Endothelial cell of umbilical vein (primary cell): ENCODE results near the gene WRNIP1. TPM values are rescaled to one million over a fixed set of nuclear protein-coding genes. Genes with fewer than 3 reads are reported as not detected.

Experiments
- BruUV-seq: library from RNA; stranded (reverse); fragments of 400-500 nt; replicated peaks from 2 replicates; lab custom pipeline; 2021; lab: Mats Ljungman, UMichigan
- CTCF ChIA-PET: fragments of 300-600, 350-600 bp; sonication (Branson Sonifier 250); formaldehyde crosslinking; loops from one replicate; lab custom pipeline; 2021; ENCODE audit warnings: antibody characterized with exemption, inconsistent platforms; lab: Charles Lee
- POLR2A ChIA-PET: fragments of 300-600, 350-600 bp; sonication (Branson Sonifier 250); formaldehyde crosslinking; loops from one replicate; lab custom pipeline; 2021; ENCODE audit warnings: antibody characterized with exemption, inconsistent platforms; lab: Charles Lee
- DNase-seq: peaks from one replicate; pipeline ENCODE4 v3.0.0-alpha.2; 2011; ENCODE audit warnings: low read depth, low spot score
- FAIRE-seq: peaks from 2 replicates; lab custom pipeline; 2011; peaks lifted over from hg19 to GRCh38; lab: Jason Lieb, UNC
- H2AFZ ChIP-seq: 2 replicates; pipeline ENCODE4 v1.6.0; 2012; ENCODE audit warnings: low read depth, low read length, control low read depth, inconsistent platforms
- H3K27ac ChIP-seq: 2 replicates; pipeline ENCODE4 v1.5.1; 2011; ENCODE audit warnings: low read depth, mild to moderate bottlenecking, control low read depth, low read length, moderate library complexity; ENCODE audit not compliant: insufficient read depth
- H3K27me3 ChIP-seq, 2 experiments: 2 replicates each; pipeline versions ENCODE4 v1.6.0 to v1.6.1; 2011; ENCODE audit warnings: low read length in 2 of 2, mixed read lengths in 1 of 2; ENCODE audit not compliant: control insufficient read depth in 2 of 2, insufficient read depth in 2 of 2
- H3K36me3 ChIP-seq, 2 experiments: 2 replicates in 1 of 2; 3 replicates in 1 of 2; pipeline ENCODE4 v1.5.1; 2011; ENCODE audit warnings: low read length in 2 of 2, mild to moderate bottlenecking in 1 of 2, moderate library complexity in 1 of 2; ENCODE audit not compliant: control insufficient read depth in 2 of 2, insufficient read depth in 2 of 2; ENCODE audit errors: extremely low read depth in 1 of 2
- H3K4me1 ChIP-seq: 3 replicates; pipeline ENCODE4 v1.5.1; 2011; ENCODE audit warnings: mild to moderate bottlenecking, low read length; ENCODE audit not compliant: control insufficient read depth, insufficient read depth; ENCODE audit errors: extremely low read depth
- H3K4me2 ChIP-seq: 2 replicates; pipeline ENCODE4 v1.6.1; 2011; ENCODE audit warnings: low read length, control low read depth, mixed read lengths; ENCODE audit not compliant: insufficient read depth
- H3K4me3 ChIP-seq, 3 experiments: fragments of 200-600 bp in 1 of 3; sonication (generic), shearing (Covaris generic) in 1 of 3; replicated peaks in 1 of 3; 2 replicates each; pipeline ENCODE4 v1.5.1; 2011 to 2016; ENCODE audit warnings: control low read depth in 3 of 3, low read length in 3 of 3, mild to moderate bottlenecking in 2 of 3, inconsistent platforms in 1 of 3, low read depth in 1 of 3, moderate library complexity in 1 of 3; ENCODE audit not compliant: insufficient read depth in 1 of 3
- H3K79me2 ChIP-seq: 2 replicates; pipeline ENCODE4 v1.6.0; 2012; ENCODE audit warnings: low read length, inconsistent platforms; ENCODE audit not compliant: control insufficient read depth, insufficient read depth
- H3K9ac ChIP-seq: replicated peaks from 2 replicates; pipeline ENCODE3; 2011; ENCODE audit warnings: low read length, control low read depth; ENCODE audit not compliant: insufficient read depth; ENCODE audit errors: extremely low read depth
- H3K9me1 ChIP-seq: replicated peaks from 3 replicates; pipeline ENCODE4 v1.6.0; 2011; ENCODE audit warnings: mild to moderate bottlenecking, low read length; ENCODE audit not compliant: control insufficient read depth, insufficient read depth; ENCODE audit errors: extremely low read depth
- H3K9me3 ChIP-seq: replicated peaks from 2 replicates; pipeline ENCODE4 v1.5.1; 2012; ENCODE audit warnings: low read length, inconsistent platforms; ENCODE audit not compliant: control insufficient read depth, insufficient read depth
- H4K20me1 ChIP-seq: replicated peaks from 2 replicates; pipeline ENCODE3; 2011; ENCODE audit warnings: mild to moderate bottlenecking, low read length; ENCODE audit not compliant: control insufficient read depth, insufficient read depth; ENCODE audit errors: extremely low read depth
- EZH2 ChIP-seq: IDR thresholded peaks from 2 replicates; pipeline ENCODE4 v1.6.1; 2012; ENCODE audit warnings: borderline replicate concordance, low read depth, mild to moderate bottlenecking, moderate library complexity, low read length, inconsistent platforms; ENCODE audit not compliant: severe bottlenecking
- FOS ChIP-seq: IDR thresholded peaks from 2 replicates; pipeline ENCODE4 v1.6.1; 2011; ENCODE audit warnings: mild to moderate bottlenecking, low read length, moderate library complexity, borderline replicate concordance; ENCODE audit not compliant: insufficient read depth
- GATA2 ChIP-seq: IDR thresholded peaks from 2 replicates; pipeline ENCODE4 v1.7.0; 2011; ENCODE audit warnings: low read depth, mild to moderate bottlenecking, moderate library complexity, mixed read lengths, low read length; ENCODE audit not compliant: insufficient read length, insufficient read depth
- JUN ChIP-seq: IDR thresholded peaks from 2 replicates; pipeline ENCODE4 v1.6.1; 2011; ENCODE audit warnings: borderline replicate concordance, low read depth; ENCODE audit not compliant: insufficient read length, insufficient read depth
- MYC ChIP-seq: IDR thresholded peaks from one replicate; pipeline ENCODE4 v1.6.1; 2011; ENCODE audit warnings: mild to moderate bottlenecking, low read depth, low read length
- POLR2A ChIP-seq: IDR thresholded peaks from 2 replicates; pipeline ENCODE4 v1.6.1; 2012; ENCODE audit warnings: low read depth, mild to moderate bottlenecking, control low read depth, low read length
- POLR2AphosphoS5 ChIP-seq: IDR thresholded peaks from 2 replicates; pipeline ENCODE4 v1.6.1; 2012; ENCODE audit warnings: low read depth, mild to moderate bottlenecking, control low read depth, low read length, moderate library complexity; ENCODE audit not compliant: insufficient read depth
- dilution Hi-C: fragments of 300-500 bp; cut with MboI; formaldehyde crosslinking; loops from one replicate; pipeline ENCODE4 v1.15.0; 2019; ENCODE audit warnings: low sequenced_read_pairs; ENCODE audit not compliant: extremely low pct_ligation_motif_present
- intact Hi-C: fragments of 100-400 bp; cut with micrococcal nuclease; formaldehyde crosslinking; loops from one replicate; pipeline ENCODE4 v1.10.0; 2022
- polyA plus RNA-seq, 4 experiments: library from polyadenylated mRNA; depleted of rRNA in 3 of 4; stranded (reverse) in 3 of 4; unstranded in 1 of 4; fragments of >200 nt; gene quantifications; 2 replicates each; pipeline versions ENCODE4 v1.2.1 to v1.2.3, GENCODE V29; 2011 to 2012; ENCODE audit warnings: missing spikeins in 1 of 4
- total RNA-seq: library from RNA; stranded (reverse); gene quantifications from 2 replicates; pipeline ENCODE4 v1.2.3, GENCODE V29; 2021
- TF ChIP-seq, protein P1 (sequence below), 2 donors: IDR thresholded peaks; 1 replicate in 1 of 2; 2 replicates in 1 of 2; pipeline ENCODE4 v1.5.1; 2011; ENCODE audit warnings: low read length in 2 of 2, mild to moderate bottlenecking in 2 of 2, moderate library complexity in 2 of 2, control low read depth in 1 of 2, inconsistent platforms in 1 of 2, low read depth in 1 of 2; ENCODE audit not compliant: insufficient read depth in 1 of 2; ENCODE audit errors: extremely low read depth in 1 of 2
- TF ChIP-seq, protein P2 (sequence below): IDR thresholded peaks from 2 replicates; pipeline ENCODE4 v1.6.1; 2011; ENCODE audit not compliant: insufficient read depth, insufficient read length

Gene WRNIP1
- total and polyA plus RNA-seq, 2 donors (not counting 3 experiments of a cell fraction or from before 2014, with no cell fraction given): 50.1 to 68.9 TPM

DNA sequence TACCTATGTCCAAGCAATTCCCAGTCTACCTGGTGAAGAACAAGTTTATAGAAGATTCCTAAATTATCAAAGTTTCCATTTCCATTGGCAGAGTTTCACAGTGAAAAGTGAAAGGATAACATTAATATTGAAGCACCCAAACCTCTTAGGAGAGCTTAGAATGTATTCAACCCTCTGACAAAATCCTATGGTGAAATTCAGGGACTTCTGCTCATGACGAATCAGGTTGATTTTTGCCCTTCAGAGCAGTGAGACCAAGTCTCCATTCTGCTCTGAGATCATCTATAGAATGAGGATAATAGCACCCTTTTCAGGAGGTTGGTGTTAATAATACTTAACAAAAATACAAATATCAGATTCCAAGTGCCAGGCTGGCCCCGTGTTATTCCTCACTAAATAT lies 60.9 kb downstream of the WRNIP1 start:
- H3K9ac ChIP-seq: no peak overlapping the region
- no peak overlapping the region for H3K4me2 ChIP-seq
- DNase-seq: no peak
- H2AFZ ChIP-seq: no peak overlapping the region
- no peaks in the 10 kb centered on the region for H4K20me1 ChIP-seq
- H3K36me3 ChIP-seq: no peaks in the 10 kb centered on the region
- H3K4me1 ChIP-seq: peaks cover 19% of the 10 kb centered on the region
- no peak overlapping the region for H3K27ac ChIP-seq
- H3K9me3 ChIP-seq: no peaks in the 10 kb centered on the region
- POLR2A ChIA-PET: no interaction called here
- CTCF ChIA-PET: interaction anchor here (1.0 to 1.4 kb wide), 2 partner anchors 9 to 15 kb away, joined by 3 to 9 read pairs; partner anchors contain the start of gene SERPINB1
- BruUV-seq: no TSS peak
- no peak overlapping the region for H3K4me3 ChIP-seq
- FAIRE-seq: no peak
- dilution Hi-C loops: no loop called here
- H3K9me1 ChIP-seq: no peaks in the 10 kb centered on the region
- intact Hi-C loops: no loop called here
- H3K27me3 ChIP-seq: no peaks in the 10 kb centered on the region
- H3K79me2 ChIP-seq: no peaks in the 10 kb centered on the region
- TF ChIP-seq MYC (no peak), POLR2AphosphoS5 (no peak), FOS (no peak)
- TF ChIP-seq, protein P1, sequence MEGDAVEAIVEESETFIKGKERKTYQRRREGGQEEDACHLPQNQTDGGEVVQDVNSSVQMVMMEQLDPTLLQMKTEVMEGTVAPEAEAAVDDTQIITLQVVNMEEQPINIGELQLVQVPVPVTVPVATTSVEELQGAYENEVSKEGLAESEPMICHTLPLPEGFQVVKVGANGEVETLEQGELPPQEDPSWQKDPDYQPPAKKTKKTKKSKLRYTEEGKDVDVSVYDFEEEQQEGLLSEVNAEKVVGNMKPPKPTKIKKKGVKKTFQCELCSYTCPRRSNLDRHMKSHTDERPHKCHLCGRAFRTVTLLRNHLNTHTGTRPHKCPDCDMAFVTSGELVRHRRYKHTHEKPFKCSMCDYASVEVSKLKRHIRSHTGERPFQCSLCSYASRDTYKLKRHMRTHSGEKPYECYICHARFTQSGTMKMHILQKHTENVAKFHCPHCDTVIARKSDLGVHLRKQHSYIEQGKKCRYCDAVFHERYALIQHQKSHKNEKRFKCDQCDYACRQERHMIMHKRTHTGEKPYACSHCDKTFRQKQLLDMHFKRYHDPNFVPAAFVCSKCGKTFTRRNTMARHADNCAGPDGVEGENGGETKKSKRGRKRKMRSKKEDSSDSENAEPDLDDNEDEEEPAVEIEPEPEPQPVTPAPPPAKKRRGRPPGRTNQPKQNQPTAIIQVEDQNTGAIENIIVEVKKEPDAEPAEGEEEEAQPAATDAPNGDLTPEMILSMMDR (IDR thresholded peaks at IDR 0.05; ENCODE audit: extremely low read depth in 1 of 2, insufficient read depth in 1 of 2, low read depth in 1 of 2, low read length in 2 of 2): no peak
- TF ChIP-seq, protein P2, sequence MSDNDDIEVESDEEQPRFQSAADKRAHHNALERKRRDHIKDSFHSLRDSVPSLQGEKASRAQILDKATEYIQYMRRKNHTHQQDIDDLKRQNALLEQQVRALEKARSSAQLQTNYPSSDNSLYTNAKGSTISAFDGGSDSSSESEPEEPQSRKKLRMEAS: no peak

DNA sequence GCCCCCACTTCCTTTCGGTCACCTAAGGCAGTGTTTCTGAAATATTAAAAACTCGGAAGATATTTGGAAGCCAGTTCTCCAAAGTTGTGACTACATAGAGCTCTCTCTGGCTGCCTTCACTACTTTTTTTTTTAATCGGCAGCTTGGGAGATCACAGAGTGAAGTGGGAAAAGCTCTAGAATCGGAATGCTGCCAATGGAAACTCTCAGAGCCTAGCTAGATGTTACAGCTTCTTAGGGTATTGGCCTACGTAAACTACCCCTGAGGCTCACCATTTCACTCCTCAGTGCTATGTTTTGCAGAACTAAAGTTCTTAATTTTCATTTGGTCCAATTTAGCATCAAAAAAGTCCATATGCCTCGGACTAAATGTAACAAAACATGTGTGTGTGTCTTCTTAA lies 61.9 kb downstream of the WRNIP1 start:
- no peaks in the 10 kb centered on the region for H3K9me3 ChIP-seq
- ChIA-PET CTCF (interaction anchor here (0.7 kb wide), 1 partner anchor 9 kb away, joined by 3 read pairs; no protein-coding TSS in a partner anchor), POLR2A (no interaction called here)
- no peaks in the 10 kb centered on the region for H3K9me1 ChIP-seq
- no peak overlapping the region for H3K4me2 ChIP-seq
- intact Hi-C loops (no loop called here), dilution Hi-C loops (no loop called here)
- no peaks in the 10 kb centered on the region for H4K20me1 ChIP-seq
- no peak overlapping the region for H2AFZ ChIP-seq
- no peaks in the 10 kb centered on the region for H3K79me2 ChIP-seq
- H3K4me1 ChIP-seq: peaks cover 16% of the 10 kb centered on the region
- H3K9ac ChIP-seq: no peak overlapping the region
- no peak for DNase-seq
- H3K4me3 ChIP-seq: no peak overlapping the region
- BruUV-seq: no TSS peak
- TF ChIP-seq GATA2: no peak
- no peak for TF ChIP-seq EZH2
- TF ChIP-seq POLR2A: no peak
- no peak for TF ChIP-seq FOS
- no peak for TF ChIP-seq POLR2AphosphoS5
- TF ChIP-seq JUN: no peak
- TF ChIP-seq, protein P2: no peak
- TF ChIP-seq, protein P1 (IDR thresholded peaks at IDR 0.05; ENCODE audit: extremely low read depth in 1 of 2, insufficient read depth in 1 of 2, low read depth in 1 of 2, low read length in 2 of 2): no peak
- TF ChIP-seq MYC: no peak
- H3K27me3 ChIP-seq: no peaks in the 10 kb centered on the region
- H3K36me3 ChIP-seq: no peaks in the 10 kb centered on the region
- no peak for FAIRE-seq
- no peak overlapping the region for H3K27ac ChIP-seq
